Dedifferentiated amniotic fluid mesenchymal stem cell (primary cell): Measurements from ENCODE around the gene SOCS3.

ENCODE experiments used
- DNase-seq: peaks from one replicate; pipeline ENCODE4 v3.0.0-alpha.2; 2016; ENCODE audit errors: extremely low spot score

The SOCS3 gene

GRCh38 chr17:78359997-78360370 lies at the start of gene SOCS3:
SOCS3 (minus strand) TSS chr17:78360077; CDS start chr17:78359095, 982 bp downstream.
- DNase-seq: peak; percentile 93

- DNase-seq: no peak
Observed at GRCh38 chr17:78409191-78409928, 49.5 kb upstream of the SOCS3 start.

GRCh38 chr17:78408476-78409050 lies 48.7 kb upstream of the SOCS3 start:
- no peak for DNase-seq

- no peak for DNase-seq
Observed at GRCh38 chr17:78407387-78408000, 47.6 kb upstream of the SOCS3 start.

- DNase-seq: no peak
Observed at GRCh38 chr17:78406920-78407319, 47.0 kb upstream of the SOCS3 start.

- no peak for DNase-seq
Observed at GRCh38 chr17:78406396-78406795, 46.5 kb upstream of the SOCS3 start.

GRCh38 chr17:78403822-78404221 lies 43.9 kb upstream of the SOCS3 start:
- DNase-seq: no peak

- no peak for DNase-seq
Observed at GRCh38 chr17:78401891-78402290, 42.0 kb upstream of the SOCS3 start.

GRCh38 chr17:78401246-78401645 lies 41.4 kb upstream of the SOCS3 start:
- no peak for DNase-seq

GRCh38 chr17:78400581-78401240 lies 40.8 kb upstream of the SOCS3 start:
- DNase-seq: no peak

GRCh38 chr17:78399693-78400144 lies 39.8 kb upstream of the SOCS3 start:
- no peak for DNase-seq

GRCh38 chr17:78399028-78399692 lies 39.3 kb upstream of the SOCS3 start:
- no peak for DNase-seq

GRCh38 chr17:78398390-78398789 lies 38.5 kb upstream of the SOCS3 start:
- no peak for DNase-seq

GRCh38 chr17:78397681-78398101 lies 37.8 kb upstream of the SOCS3 start:
- peak; percentile 47 for DNase-seq

GRCh38 chr17:78396441-78397337 lies 36.8 kb upstream of the SOCS3 start:
- no peak for DNase-seq

- DNase-seq: no peak
Observed at GRCh38 chr17:78395155-78395554, 35.3 kb upstream of the SOCS3 start.

- DNase-seq: no peak
Observed at GRCh38 chr17:78394209-78394608, 34.3 kb upstream of the SOCS3 start.

GRCh38 chr17:78393575-78393974 lies 33.7 kb upstream of the SOCS3 start:
- DNase-seq: no peak

- DNase-seq: no peak
Observed at GRCh38 chr17:78392295-78392694, 32.4 kb upstream of the SOCS3 start.

- peak; percentile 29 for DNase-seq
Observed at GRCh38 chr17:78391843-78392242, 32.0 kb upstream of the SOCS3 start.

- DNase-seq: no peak
Observed at GRCh38 chr17:78391051-78391431, 31.2 kb upstream of the SOCS3 start.
